Mammary epithelial cell (primary cell): ENCODE data around the gene MEIOSIN.

Source experiments
- EZH2 ChIP-seq: IDR thresholded peaks from 2 replicates; pipeline ENCODE4 v1.6.1; 2012; ENCODE audit warnings: low read length, inconsistent platforms, borderline replicate concordance
- TF ChIP-seq, protein P1 (sequence below), 2 donors: IDR thresholded peaks in 1 of 2; conservative IDR thresholded peaks in 1 of 2; 2 replicates each; pipeline ENCODE4 v1.5.1; 2011 to 2012; ENCODE audit warnings: inconsistent platforms in 2 of 2, low read length in 2 of 2, mild to moderate bottlenecking in 2 of 2, control low read depth in 1 of 2, low read depth in 1 of 2; ENCODE audit not compliant: insufficient read depth in 1 of 2; ENCODE audit errors: extremely low read depth in 1 of 2

DNA sequence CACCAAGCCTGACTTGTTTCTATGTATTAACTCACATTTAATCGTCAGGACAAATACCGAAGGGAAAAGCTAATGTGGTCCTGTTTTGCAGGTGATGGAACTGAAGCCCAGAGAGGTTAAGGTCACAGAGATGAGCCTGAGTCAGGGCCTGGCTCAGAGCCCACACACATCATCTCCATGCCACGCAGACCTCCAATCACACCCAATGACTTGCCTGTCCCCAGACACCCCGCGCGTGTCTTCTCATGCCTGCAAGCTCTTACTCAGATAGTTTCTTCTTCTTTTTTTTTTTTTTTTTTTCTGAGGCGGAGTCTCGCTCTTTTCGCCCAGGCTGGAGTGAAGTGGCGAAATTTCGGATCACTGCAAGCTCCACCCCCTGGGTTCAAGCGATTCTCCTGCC, 19.4 kb downstream of the MEIOSIN start:
- TF ChIP-seq, protein P1, sequence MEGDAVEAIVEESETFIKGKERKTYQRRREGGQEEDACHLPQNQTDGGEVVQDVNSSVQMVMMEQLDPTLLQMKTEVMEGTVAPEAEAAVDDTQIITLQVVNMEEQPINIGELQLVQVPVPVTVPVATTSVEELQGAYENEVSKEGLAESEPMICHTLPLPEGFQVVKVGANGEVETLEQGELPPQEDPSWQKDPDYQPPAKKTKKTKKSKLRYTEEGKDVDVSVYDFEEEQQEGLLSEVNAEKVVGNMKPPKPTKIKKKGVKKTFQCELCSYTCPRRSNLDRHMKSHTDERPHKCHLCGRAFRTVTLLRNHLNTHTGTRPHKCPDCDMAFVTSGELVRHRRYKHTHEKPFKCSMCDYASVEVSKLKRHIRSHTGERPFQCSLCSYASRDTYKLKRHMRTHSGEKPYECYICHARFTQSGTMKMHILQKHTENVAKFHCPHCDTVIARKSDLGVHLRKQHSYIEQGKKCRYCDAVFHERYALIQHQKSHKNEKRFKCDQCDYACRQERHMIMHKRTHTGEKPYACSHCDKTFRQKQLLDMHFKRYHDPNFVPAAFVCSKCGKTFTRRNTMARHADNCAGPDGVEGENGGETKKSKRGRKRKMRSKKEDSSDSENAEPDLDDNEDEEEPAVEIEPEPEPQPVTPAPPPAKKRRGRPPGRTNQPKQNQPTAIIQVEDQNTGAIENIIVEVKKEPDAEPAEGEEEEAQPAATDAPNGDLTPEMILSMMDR (conservative IDR thresholded peaks at IDR 0.05 in 1 of 2, IDR thresholded peaks at IDR 0.05 in 1 of 2; ENCODE audit: extremely low read depth in 1 of 2, insufficient read depth in 1 of 2, low read depth in 1 of 2, low read length in 2 of 2) = no peak
- TF ChIP-seq EZH2 = no peak
